GM19397 (cell line): ENCODE data around the gene LKAAEAR1.
A peak's percentile ranks its signal among the peaks of the same experiment; 100 is the strongest.

Experiments
- ATAC-seq: cut with Tn5 transposase; IDR thresholded peaks from one replicate; pipeline ENCODE4 v1.9.1; 2021; ENCODE audit warnings: mild to moderate bottlenecking, moderate library complexity; ENCODE audit not compliant: unreplicated experiment

The LKAAEAR1 gene

GRCh38 chr20:64068386-64069208, 15.6 kb downstream of the LKAAEAR1 start:
- no peak for ATAC-seq

DNA sequence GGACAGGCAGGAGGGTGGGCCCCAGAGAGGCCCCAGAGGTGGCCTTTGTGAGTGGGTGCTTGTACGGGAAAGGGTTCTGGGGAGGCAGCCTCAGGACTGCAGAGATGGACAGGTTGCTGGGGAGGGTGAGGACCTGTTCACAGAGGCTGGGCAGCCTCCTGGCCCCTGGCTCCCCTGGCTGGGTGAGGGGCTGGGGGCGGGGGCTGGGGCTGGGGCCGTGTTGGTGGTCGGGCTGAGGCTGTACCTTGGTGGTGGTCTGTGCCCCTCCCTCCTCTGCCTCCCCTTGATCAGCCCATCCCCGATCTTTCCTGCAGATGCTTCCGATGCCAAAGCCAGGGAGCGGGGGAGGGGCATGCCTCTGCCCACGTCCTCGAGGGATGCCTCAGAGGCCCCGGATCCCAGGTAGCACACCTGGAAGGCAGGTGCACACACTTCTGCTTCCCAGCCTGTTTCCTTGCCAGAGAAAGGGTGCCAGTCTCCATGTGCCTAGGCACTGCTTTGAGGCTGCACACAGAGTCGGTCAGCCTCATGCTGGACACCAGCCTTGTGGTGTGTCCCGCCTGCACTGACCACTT, 16.4 kb downstream of the LKAAEAR1 start:
- ATAC-seq: no peak

DNA sequence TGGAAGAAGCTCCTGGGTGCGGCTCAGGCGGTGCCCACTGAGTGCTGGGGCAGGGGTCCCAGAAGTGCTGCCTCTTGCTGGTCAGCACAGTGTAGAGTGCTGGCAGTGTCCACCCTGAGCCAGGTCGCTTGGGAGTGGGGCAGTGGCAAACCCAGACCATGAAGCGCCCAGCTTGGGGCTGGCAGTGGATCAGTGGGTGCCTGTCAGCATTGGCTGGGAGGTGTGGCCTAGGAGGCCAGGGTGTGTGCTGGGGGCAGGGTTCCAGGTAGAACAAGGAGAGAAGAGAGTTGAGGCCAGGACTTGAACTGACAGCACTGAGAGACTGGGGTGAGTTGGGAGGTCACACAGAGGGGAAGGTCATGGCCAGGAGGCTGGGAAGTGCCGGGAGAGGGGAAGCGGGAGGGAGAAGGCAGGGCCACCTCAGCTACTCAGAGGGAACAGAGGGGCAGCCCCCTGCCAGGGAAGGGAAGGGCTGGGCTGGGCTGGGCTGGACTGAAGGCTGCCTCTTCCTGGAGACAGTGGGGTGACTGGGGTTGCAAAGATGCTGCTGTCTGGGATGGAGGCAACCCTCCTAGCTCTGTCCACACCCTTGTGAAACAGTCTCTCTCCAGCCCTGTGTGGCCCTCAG, 17.1 kb downstream of the LKAAEAR1 start:
- ATAC-seq: no peak

- no peak for ATAC-seq
Measured at GRCh38 chr20:64065974-64066343, 18.2 kb downstream of the LKAAEAR1 start.

DNA sequence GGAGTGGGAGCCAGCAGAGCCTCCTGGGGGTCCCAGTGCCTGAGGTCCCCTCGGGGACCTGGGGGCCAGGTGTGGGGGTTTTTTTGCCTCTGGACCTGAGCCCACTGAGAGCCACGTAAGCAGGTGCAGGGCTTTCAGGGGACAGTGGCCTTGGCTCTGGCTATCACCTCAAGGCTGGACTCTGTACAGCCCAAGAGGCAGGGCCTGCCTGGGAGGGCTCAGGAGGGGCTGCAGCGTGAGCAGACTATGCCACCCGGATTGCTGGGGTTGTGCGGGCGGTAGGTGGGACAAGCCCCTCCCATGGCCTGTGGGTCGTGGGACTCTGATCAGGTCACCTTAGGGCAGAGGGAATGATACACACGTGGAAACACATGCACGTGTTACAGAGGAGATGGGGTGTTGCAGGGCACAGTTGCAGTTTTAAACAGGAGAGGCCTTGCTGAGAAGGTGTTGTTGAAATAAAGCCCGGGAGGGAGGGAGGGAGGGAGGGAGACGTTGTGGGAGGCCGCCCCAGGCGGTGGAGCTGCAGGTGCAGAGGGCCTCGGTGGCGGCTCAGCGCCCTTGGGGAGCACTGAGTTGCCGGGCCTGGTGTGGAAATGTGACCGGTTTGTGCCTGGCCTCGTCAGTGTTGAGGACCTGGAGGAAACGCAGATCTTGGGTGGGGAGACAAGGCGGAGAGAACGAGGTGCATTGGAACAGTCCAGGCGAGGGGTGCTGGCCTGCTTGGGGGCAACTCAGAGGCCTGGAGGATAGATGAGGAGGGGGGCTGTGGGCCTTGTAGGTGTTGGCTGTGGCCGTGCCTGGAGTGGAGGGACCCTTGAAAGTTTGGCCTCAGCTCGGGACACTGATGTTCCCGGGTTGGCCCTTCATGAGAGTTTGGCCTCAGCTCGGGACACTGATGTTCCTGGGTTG, 18.9 kb downstream of the LKAAEAR1 start:
- ATAC-seq: no peak

DNA sequence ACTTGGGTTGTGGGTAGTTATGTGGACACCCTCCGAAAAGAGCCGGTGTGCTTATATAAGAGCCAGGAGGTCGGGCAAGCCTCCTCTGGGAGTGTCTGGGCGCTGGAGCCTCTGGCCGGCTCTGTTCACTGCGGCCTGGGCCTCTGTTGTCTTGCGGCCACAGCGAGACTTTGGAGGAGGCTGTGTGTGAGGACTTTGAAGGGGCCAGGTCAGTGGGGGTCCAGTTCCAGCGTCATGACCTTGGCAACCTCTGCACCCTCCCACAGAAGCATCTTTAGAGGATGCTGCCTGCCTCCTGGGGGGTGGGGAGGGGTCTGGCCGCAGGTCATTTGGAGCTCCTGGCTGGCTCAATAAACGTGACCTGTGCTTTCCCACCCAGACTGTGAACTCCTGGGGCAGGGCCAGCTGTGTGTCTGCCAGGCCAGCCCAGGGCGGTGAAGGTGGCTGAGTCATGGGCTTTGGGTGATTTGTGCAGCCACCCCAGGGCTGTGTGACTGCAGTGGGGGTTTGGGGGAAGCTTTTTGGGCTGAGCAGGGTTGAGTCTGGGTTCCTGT, 20.0 kb downstream of the LKAAEAR1 start:
- ATAC-seq: no peak

DNA sequence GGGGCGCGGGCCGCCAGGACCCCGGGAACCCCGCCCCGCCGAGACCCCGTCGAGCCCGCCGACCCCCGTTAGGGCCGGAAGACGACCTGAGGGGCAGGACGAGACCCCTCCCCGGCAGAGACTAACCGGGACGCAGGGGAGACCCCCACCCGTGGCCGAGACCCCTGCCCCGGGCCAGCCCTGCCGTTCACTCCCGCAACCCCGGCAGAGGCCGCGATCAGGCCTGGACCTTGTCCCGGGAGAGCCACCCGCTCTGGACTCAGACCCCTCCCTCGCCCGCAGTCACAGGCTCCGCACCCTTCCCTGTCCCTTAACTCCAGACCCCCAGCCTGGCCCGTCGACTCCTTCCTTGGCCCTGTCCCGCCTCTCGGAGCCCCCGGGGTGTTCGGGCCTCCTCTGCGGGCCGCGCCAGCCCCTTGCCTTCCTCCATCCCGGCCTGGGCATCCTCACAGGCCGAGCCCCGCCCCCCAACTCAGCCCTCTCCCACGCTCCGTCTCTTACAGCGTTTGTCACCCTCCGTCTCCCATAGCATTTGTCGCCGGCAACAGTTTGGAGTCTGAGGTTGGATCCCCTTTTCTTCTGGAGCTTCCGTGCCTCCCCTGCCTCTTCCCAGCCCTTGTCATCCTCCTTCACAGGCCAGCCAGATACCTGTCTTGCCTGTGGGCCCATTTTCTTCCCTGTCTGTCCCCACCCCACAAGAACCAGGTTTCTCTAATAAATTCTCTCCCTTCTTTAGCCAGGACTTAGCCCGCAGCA, 20.6 kb downstream of the LKAAEAR1 start:
- peak; percentile 3 for ATAC-seq

- peak; percentile 77 for ATAC-seq
Measured at GRCh38 chr20:64062596-64063388, 21.4 kb downstream of the LKAAEAR1 start, which contains the start of gene TCEA2. Gene TCEA2, plus strand, starts transcription at chr20:64063198. Its CDS starts 115 bp downstream, at chr20:64063313.

GRCh38 chr20:64062276-64062595, 22.0 kb downstream of the LKAAEAR1 start:
- ATAC-seq: no peak

GRCh38 chr20:64058536-64058935, 25.7 kb downstream of the LKAAEAR1 start:
- ATAC-seq: no peak

GRCh38 chr20:64057628-64058498, 26.3 kb downstream of the LKAAEAR1 start:
- ATAC-seq: no peak

- no peak for ATAC-seq
Measured at GRCh38 chr20:64056889-64057627, 27.1 kb downstream of the LKAAEAR1 start.

DNA sequence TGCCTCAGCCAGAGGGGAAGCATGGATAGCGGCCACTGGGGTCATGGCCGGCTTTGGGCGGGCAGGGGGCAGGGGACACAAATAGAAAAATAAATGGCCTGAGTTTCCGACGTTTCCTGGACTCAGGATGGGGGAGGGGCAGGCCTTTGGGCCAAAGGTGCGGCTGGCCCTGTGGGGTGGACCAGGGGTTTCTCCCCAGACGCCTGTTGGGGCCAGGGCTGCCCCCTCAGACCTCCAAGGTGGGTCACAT, 27.6 kb downstream of the LKAAEAR1 start:
- ATAC-seq: no peak

- ATAC-seq: no peak
Measured at GRCh38 chr20:64055893-64056638, 28.1 kb downstream of the LKAAEAR1 start.

DNA sequence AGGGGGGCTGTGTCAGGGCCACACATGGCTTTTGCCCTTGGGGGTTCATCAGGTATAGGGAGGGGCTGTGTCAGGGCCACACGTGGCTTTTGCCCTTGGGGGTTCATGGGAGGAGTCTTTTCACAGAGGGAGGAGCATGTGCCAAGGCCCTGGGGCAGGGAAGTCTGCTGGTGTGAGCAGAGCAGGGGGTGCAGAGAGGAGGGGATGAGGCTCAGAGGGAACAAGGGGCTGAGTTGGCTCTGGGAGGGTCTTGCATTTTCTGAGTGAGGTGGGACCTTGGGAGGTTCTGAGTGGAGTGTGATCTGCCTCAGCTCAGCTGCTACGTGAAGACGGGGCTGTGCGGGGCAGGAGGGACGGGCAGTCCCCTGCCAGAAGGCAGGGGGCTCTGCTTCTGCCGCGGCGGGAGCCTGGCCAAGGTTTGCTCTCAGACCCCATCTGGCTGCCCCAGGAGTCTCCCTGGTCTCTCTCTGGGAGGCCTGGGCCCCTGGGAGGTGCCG, 28.8 kb downstream of the LKAAEAR1 start:
- no peak for ATAC-seq

- no peak for ATAC-seq
Measured at GRCh38 chr20:64053841-64054661, 30.1 kb downstream of the LKAAEAR1 start.
